HepG2 (cell line): Measurements from ENCODE around the gene TYMP. TPM values are rescaled to one million over a fixed set of nuclear protein-coding genes. Genes with fewer than 3 reads are reported as not detected.

Experiments used
- ARID2 ChIP-seq: sonication (generic); formaldehyde crosslinking; IDR thresholded peaks from 2 replicates; pipeline ENCODE4 v1.8.1; 2022; ENCODE audit warnings: mild to moderate bottlenecking, missing genetic modification reagents, borderline replicate concordance
- CEBPB ChIP-seq: IDR thresholded peaks from 2 replicates; pipeline ENCODE4 v1.6.1; 2011; ENCODE audit warnings: low read depth, low read length, improper control_type of control experiment, borderline replicate concordance
- GATAD2A ChIP-seq: IDR thresholded peaks from 2 replicates; pipeline ENCODE4 v1.6.1; 2016
- JDP2 ChIP-seq: sonication (generic); formaldehyde crosslinking; IDR thresholded peaks from 2 replicates; pipeline ENCODE4 v1.8.1; 2022; ENCODE audit warnings: missing genetic modification reagents, borderline replicate concordance
- LCORL ChIP-seq, 2 experiments: fragments of 450-650 bp in 1 of 2; sonication (generic) in 1 of 2; formaldehyde crosslinking in 1 of 2; IDR thresholded peaks; 2 replicates each; pipeline versions ENCODE4 v1.5.0 to v1.6.1; 2017 to 2020; ENCODE audit warnings: antibody characterized with exemption in 1 of 2, missing genetic modification reagents in 1 of 2
- MBD4 ChIP-seq: IDR thresholded peaks from 2 replicates; pipeline ENCODE4 v1.6.1; 2012; ENCODE audit warnings: low read length, inconsistent platforms, borderline replicate concordance
- MTA3 ChIP-seq: sonication (generic); formaldehyde crosslinking; IDR thresholded peaks from 2 replicates; pipeline ENCODE4 v1.4.0; 2020; ENCODE audit warnings: missing genetic modification reagents
- MZF1 ChIP-seq: sonication (generic); formaldehyde crosslinking; IDR thresholded peaks from 2 replicates; pipeline ENCODE4 v1.8.1; 2023; ENCODE audit warnings: mild to moderate bottlenecking, missing genetic modification reagents, borderline replicate concordance
- NBN ChIP-seq: fragments of 450-650 bp; conservative IDR thresholded peaks from 2 replicates; pipeline ENCODE4 v1.6.1; 2017
- NFIB ChIP-seq: sonication (generic); formaldehyde crosslinking; IDR thresholded peaks from 2 replicates; pipeline ENCODE4 v1.9.0; 2021; ENCODE audit warnings: missing genetic modification reagents, mild to moderate bottlenecking, borderline replicate concordance
- NR2F2 ChIP-seq: IDR thresholded peaks from 2 replicates; pipeline ENCODE4 v1.6.1; 2012; ENCODE audit warnings: low read depth, inconsistent platforms, borderline replicate concordance
- PHF20 ChIP-seq: sonication (generic); formaldehyde crosslinking; IDR thresholded peaks from 2 replicates; pipeline ENCODE4 v1.5.0; 2020; ENCODE audit warnings: mild to moderate bottlenecking, missing genetic modification reagents
- POLR2G ChIP-seq: fragments of 200-400 bp; formaldehyde crosslinking; IDR thresholded peaks from 2 replicates; pipeline ENCODE4 v1.6.1; 2018; ENCODE audit warnings: mild to moderate bottlenecking, low read depth, low read length, moderate library complexity
- REXO4 ChIP-seq: sonication (generic); formaldehyde crosslinking; IDR thresholded peaks from 2 replicates; pipeline ENCODE4 v1.8.0; 2022; ENCODE audit warnings: missing genetic modification reagents, mild to moderate bottlenecking, borderline replicate concordance
- RFX5 ChIP-seq: IDR thresholded peaks from 2 replicates; pipeline ENCODE4 v1.6.1; 2011; ENCODE audit warnings: low read depth, low read length, improper control_type of control experiment
- SMAD1 ChIP-seq: sonication (generic); formaldehyde crosslinking; IDR thresholded peaks from 2 replicates; pipeline ENCODE4 v1.4.0; 2020; ENCODE audit warnings: missing genetic modification reagents, low read depth, mild to moderate bottlenecking, borderline replicate concordance
- TBP ChIP-seq: sonication (generic); formaldehyde crosslinking; IDR thresholded peaks from 2 replicates; pipeline ENCODE4 v1.5.0; 2020; ENCODE audit warnings: missing genetic modification reagents
- ZBTB7B ChIP-seq: sonication (generic); formaldehyde crosslinking; IDR thresholded peaks from 2 replicates; pipeline ENCODE4 v1.4.0; 2020; ENCODE audit warnings: missing genetic modification reagents
- ZFP90 ChIP-seq: sonication (generic); formaldehyde crosslinking; IDR thresholded peaks from 2 replicates; pipeline ENCODE4 v1.8.0; 2022; ENCODE audit warnings: missing genetic modification reagents, mild to moderate bottlenecking, inconsistent platforms, borderline replicate concordance
- ZNF124 ChIP-seq: sonication (generic); formaldehyde crosslinking; IDR thresholded peaks from 2 replicates; pipeline ENCODE4 v1.4.0; 2020; ENCODE audit warnings: missing genetic modification reagents
- ZNF337 ChIP-seq: sonication (generic); formaldehyde crosslinking; IDR thresholded peaks from 2 replicates; pipeline ENCODE4 v1.5.1; 2020; ENCODE audit warnings: missing genetic modification reagents, low read depth, mild to moderate bottlenecking, borderline replicate concordance
- ZNF33A ChIP-seq: sonication (generic); formaldehyde crosslinking; IDR thresholded peaks from 2 replicates; pipeline ENCODE4 v1.5.1; 2020; ENCODE audit warnings: missing genetic modification reagents, mild to moderate bottlenecking, moderate library complexity, borderline replicate concordance
- ZNF451 ChIP-seq: sonication (generic); formaldehyde crosslinking; IDR thresholded peaks from 2 replicates; pipeline ENCODE4 v1.5.0; 2020; ENCODE audit warnings: mild to moderate bottlenecking, missing genetic modification reagents
- ZNF772 ChIP-seq: sonication (generic); formaldehyde crosslinking; IDR thresholded peaks from 2 replicates; pipeline ENCODE4 v1.5.0; 2020; ENCODE audit warnings: mild to moderate bottlenecking, missing genetic modification reagents
- polyA plus RNA-seq, 8 experiments: library from polyadenylated mRNA; depleted of rRNA in 3 of 8; stranded (reverse) in 7 of 8; unstranded in 1 of 8; fragments of >200 nt; fragmentation: Illumina TruSeq in 4 of 8; extraction: Trizol in 4 of 8; gene quantifications; 2 replicates each; pipeline versions ENCODE4 v1.2.1 to v1.2.3, GENCODE V29; 2011 to 2016; ENCODE audit warnings: low read depth in 4 of 8, missing spikeins in 1 of 8, mixed read lengths in 1 of 8; ENCODE audit not compliant: insufficient read depth in 1 of 8
- total RNA-seq, 5 experiments: library from RNA; depleted of rRNA; stranded (reverse); fragments of >200 nt; fragmentation: Illumina TruSeq; extraction: Trizol; gene quantifications; 2 replicates each; pipeline ENCODE4 v1.2.3, GENCODE V29; 2016; ENCODE audit warnings: low read depth in 1 of 5
- TF ChIP-seq, protein P1 (sequence below): sonication (generic); formaldehyde crosslinking; IDR thresholded peaks from 2 replicates; pipeline ENCODE4 v1.4.0; 2020; ENCODE audit warnings: mild to moderate bottlenecking, missing genetic modification reagents
- TF ChIP-seq, protein P2 (sequence below): sonication (generic); formaldehyde crosslinking; conservative IDR thresholded peaks from 2 replicates; pipeline ENCODE4 v1.8.0; 2022; ENCODE audit warnings: mild to moderate bottlenecking, moderate library complexity, missing genetic modification reagents
- TF ChIP-seq, protein P3 (sequence below): sonication (generic); formaldehyde crosslinking; IDR thresholded peaks from 2 replicates; pipeline ENCODE4 v1.8.0; 2022; ENCODE audit warnings: low read depth, missing genetic modification reagents

Gene TYMP
- total and polyA plus RNA-seq, 2 of the 13 experiments (the other 11 are each of a cell fraction or from before 2014, with no cell fraction given), result 3.9 to 4.3 TPM

GRCh38 chr22:50569041-50569459, 39.2 kb upstream of the TYMP start (continued):
- TF ChIP-seq ARID2 (no peak), NFIB (no peak), RFX5 (no peak), TBP (CRISPR knock-in tag) (no peak), JDP2 (CRISPR knock-in tag) (no peak), CEBPB (no peak), ZNF33A (no peak), PHF20 (CRISPR knock-in tag) (no peak), ZNF772 (no peak), NBN (no peak), ZFP90 (no peak), ZNF337 (CRISPR knock-in tag) (no peak), ZBTB7B (CRISPR knock-in tag) (no peak), POLR2G (0 out of 2 replicates have a peak, but pooled peaks have one; percentile 48), LCORL (IDR thresholded peaks at IDR 0.05) (no peak), LCORL (CRISPR knock-in tag; IDR thresholded peaks at IDR 0.05) (peak; percentile 57; the same call in 1 of the 2 replicates), REXO4 (CRISPR knock-in tag) (no peak), NR2F2 (no peak), MBD4 (no peak), ZNF124 (no peak), MZF1 (CRISPR knock-in tag) (no peak), SMAD1 (no peak), GATAD2A (CRISPR knock-in tag) (peak; percentile 69), MTA3 (CRISPR knock-in tag) (no peak), ZNF451 (CRISPR knock-in tag) (no peak)
- TF ChIP-seq, protein P1, sequence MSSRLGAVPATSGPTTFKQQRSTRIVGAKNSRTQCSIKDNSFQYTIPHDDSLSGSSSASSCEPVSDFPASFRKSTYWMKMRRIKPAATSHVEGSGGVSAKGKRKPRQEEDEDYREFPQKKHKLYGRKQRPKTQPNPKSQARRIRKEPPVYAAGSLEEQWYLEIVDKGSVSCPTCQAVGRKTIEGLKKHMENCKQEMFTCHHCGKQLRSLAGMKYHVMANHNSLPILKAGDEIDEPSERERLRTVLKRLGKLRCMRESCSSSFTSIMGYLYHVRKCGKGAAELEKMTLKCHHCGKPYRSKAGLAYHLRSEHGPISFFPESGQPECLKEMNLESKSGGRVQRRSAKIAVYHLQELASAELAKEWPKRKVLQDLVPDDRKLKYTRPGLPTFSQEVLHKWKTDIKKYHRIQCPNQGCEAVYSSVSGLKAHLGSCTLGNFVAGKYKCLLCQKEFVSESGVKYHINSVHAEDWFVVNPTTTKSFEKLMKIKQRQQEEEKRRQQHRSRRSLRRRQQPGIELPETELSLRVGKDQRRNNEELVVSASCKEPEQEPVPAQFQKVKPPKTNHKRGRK (CRISPR knock-in tag), result no peak
- TF ChIP-seq, protein P2, sequence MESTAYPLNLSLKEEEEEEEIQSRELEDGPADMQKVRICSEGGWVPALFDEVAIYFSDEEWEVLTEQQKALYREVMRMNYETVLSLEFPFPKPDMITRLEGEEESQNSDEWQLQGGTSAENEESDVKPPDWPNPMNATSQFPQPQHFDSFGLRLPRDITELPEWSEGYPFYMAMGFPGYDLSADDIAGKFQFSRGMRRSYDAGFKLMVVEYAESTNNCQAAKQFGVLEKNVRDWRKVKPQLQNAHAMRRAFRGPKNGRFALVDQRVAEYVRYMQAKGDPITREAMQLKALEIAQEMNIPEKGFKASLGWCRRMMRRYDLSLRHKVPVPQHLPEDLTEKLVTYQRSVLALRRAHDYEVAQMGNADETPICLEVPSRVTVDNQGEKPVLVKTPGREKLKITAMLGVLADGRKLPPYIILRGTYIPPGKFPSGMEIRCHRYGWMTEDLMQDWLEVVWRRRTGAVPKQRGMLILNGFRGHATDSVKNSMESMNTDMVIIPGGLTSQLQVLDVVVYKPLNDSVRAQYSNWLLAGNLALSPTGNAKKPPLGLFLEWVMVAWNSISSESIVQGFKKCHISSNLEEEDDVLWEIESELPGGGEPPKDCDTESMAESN, result no peak
- TF ChIP-seq, protein P3, sequence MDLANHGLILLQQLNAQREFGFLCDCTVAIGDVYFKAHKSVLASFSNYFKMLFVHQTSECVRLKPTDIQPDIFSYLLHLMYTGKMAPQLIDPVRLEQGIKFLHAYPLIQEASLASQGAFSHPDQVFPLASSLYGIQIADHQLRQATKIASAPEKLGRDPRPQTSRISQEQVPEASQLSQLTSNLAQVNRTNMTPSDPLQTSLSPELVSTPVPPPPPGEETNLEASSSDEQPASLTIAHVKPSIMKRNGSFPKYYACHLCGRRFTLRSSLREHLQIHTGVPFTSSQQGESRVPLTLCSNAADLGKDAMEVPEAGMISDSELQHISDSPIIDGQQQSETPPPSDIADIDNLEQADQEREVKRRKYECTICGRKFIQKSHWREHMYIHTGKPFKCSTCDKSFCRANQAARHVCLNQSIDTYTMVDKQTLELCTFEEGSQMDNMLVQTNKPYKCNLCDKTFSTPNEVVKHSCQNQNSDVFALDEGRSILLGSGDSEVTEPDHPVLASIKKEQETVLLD (CRISPR knock-in tag), result no peak
